ENCODE measurements around the gene AQR. TPM values are rescaled to one million over a fixed set of nuclear protein-coding genes. Genes with fewer than 3 reads are reported as not detected.

Gene AQR
- total and polyA plus RNA-seq, 10 of the 15 experiments (the other 5 are each of a cell fraction or from before 2014, with no cell fraction given) = 18.2 to 53.5 (median 32.6) TPM

GRCh38 chr15:34876640-34877039 is 92.9 kb downstream of the AQR start (continued):
- TF ChIP-seq GABPA (IDR thresholded peaks at IDR 0.05; ENCODE audit: low read depth) (no peak), FOS (IDR thresholded peaks at IDR 0.05; ENCODE audit: borderline replicate concordance, extremely low read depth, insufficient read length) (no peak), SIN3A (IDR thresholded peaks at IDR 0.05; ENCODE audit: low read depth, low read length) (no peak)
- TF ChIP-seq, protein P1, sequence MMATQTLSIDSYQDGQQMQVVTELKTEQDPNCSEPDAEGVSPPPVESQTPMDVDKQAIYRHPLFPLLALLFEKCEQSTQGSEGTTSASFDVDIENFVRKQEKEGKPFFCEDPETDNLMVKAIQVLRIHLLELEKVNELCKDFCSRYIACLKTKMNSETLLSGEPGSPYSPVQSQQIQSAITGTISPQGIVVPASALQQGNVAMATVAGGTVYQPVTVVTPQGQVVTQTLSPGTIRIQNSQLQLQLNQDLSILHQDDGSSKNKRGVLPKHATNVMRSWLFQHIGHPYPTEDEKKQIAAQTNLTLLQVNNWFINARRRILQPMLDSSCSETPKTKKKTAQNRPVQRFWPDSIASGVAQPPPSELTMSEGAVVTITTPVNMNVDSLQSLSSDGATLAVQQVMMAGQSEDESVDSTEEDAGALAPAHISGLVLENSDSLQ (IDR thresholded peaks at IDR 0.05) = no peak

DNA sequence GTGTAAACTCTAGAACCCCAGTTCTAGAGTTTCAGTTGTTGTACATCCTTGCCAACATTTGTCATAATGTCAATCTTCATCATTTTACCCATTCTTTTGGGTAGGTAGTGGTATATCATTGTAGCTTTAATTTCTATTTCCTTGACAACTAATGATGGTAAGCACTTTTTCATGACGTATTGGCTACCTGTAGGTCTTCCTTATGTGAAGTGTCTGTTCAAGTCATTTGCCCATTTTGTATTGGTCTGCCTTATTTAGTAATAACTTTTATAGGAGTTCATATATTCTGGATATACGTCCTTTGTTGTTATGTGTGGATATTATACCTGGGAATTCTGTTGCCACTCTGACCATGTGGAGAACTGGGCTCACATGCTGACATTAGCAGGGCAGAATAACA is 100.4 kb downstream of the AQR start:
- BruUV-seq (replicated peaks) = no TSS peak
- Histone ChIP-seq H2AFZ (ENCODE audit: control insufficient read depth, low read depth, low read length) (no peak overlapping the region), H3K4me2 (ENCODE audit: control insufficient read depth, insufficient read depth) (no peak overlapping the region), H3K9ac (ENCODE audit: control insufficient read depth, insufficient read depth, low read length) (no peak overlapping the region), H3K79me2 (ENCODE audit: control insufficient read depth, insufficient read depth, low read length) (no peaks in the 10 kb centered on the region), H3K4me3 (no peak overlapping the region), H3K27me3 (replicated peaks in 1 of 2; ENCODE audit: control insufficient read depth in 2 of 2, insufficient read depth in 2 of 2, low read length in 1 of 2) (no peaks in the 10 kb centered on the region), H3K9me3 (replicated peaks; ENCODE audit: control insufficient read depth, insufficient read depth, low read length) (no peaks in the 10 kb centered on the region), H3K4me1 (ENCODE audit: control insufficient read depth, insufficient read depth, low read length) (no peaks in the 10 kb centered on the region), H3K27ac (ENCODE audit: control insufficient read depth, insufficient read depth) (no peak overlapping the region), H3K36me3 (ENCODE audit: control insufficient read depth in 2 of 2, insufficient read depth in 2 of 2, low read length in 1 of 2) (peaks cover 0 to 26% of the 10 kb centered on the region in 2 experiments; a peak in 2 of 4 replicates), H4K20me1 (ENCODE audit: control insufficient read depth, insufficient read depth) (no peaks in the 10 kb centered on the region)
- intact Hi-C loops (cut with micrococcal nuclease; ENCODE audit: unreplicated experiment) = no loop called here
- no peak for ATAC-seq
- CTCF ChIA-PET = no interaction called here
- peak; percentile 56 for FAIRE-seq
- SMC1A ChIA-PET (ENCODE audit: uncharacterized antibody, unreplicated experiment) = interaction anchor here (1.2 kb wide), 1 partner anchor 125 kb away, joined by 4 read pairs; no protein-coding TSS in a partner anchor
- POLR2A ChIA-PET = no interaction called here
- TF ChIP-seq SREBF1 (IDR thresholded peaks at IDR 0.05; ENCODE audit: low read length) (no peak), E4F1 (IDR thresholded peaks at IDR 0.05; ENCODE audit: borderline replicate concordance, partially characterized antibody) (no peak), USF1 (IDR thresholded peaks at IDR 0.05; ENCODE audit: borderline replicate concordance, extremely low read length, insufficient read depth, low read depth, low read length) (no peak), ZBED1 (IDR thresholded peaks at IDR 0.05; ENCODE audit: borderline replicate concordance) (no peak), MTA3 (IDR thresholded peaks at IDR 0.05; ENCODE audit: borderline replicate concordance, low read length) (no peak), TARDBP (IDR thresholded peaks at IDR 0.05; ENCODE audit: borderline replicate concordance) (no peak), NR2C1 (IDR thresholded peaks at IDR 0.05) (no peak), JUND (IDR thresholded peaks at IDR 0.05; ENCODE audit: low read depth, low read length) (no peak), NFIC (IDR thresholded peaks at IDR 0.05; ENCODE audit: low read depth, low read length) (no peak), HCFC1 (IDR thresholded peaks at IDR 0.05; ENCODE audit: low read length) (no peak), ZNF207 (IDR thresholded peaks at IDR 0.05; ENCODE audit: borderline replicate concordance) (no peak)
- TF ChIP-seq, protein P2, sequence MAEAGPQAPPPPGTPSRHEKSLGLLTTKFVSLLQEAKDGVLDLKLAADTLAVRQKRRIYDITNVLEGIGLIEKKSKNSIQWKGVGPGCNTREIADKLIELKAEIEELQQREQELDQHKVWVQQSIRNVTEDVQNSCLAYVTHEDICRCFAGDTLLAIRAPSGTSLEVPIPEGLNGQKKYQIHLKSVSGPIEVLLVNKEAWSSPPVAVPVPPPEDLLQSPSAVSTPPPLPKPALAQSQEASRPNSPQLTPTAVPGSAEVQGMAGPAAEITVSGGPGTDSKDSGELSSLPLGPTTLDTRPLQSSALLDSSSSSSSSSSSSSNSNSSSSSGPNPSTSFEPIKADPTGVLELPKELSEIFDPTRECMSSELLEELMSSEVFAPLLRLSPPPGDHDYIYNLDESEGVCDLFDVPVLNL (IDR thresholded peaks at IDR 0.05; ENCODE audit: low read depth, low read length) = no peak
- TF ChIP-seq, protein P3, sequence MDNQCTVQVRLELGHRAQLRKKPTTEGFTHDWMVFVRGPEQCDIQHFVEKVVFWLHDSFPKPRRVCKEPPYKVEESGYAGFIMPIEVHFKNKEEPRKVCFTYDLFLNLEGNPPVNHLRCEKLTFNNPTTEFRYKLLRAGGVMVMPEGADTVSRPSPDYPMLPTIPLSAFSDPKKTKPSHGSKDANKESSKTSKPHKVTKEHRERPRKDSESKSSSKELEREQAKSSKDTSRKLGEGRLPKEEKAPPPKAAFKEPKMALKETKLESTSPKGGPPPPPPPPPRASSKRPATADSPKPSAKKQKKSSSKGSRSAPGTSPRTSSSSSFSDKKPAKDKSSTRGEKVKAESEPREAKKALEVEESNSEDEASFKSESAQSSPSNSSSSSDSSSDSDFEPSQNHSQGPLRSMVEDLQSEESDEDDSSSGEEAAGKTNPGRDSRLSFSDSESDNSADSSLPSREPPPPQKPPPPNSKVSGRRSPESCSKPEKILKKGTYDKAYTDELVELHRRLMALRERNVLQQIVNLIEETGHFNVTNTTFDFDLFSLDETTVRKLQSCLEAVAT (IDR thresholded peaks at IDR 0.05) = no peak
- in situ Hi-C loops (cut with MboI) = no loop called here
- RAD21 ChIA-PET (ENCODE audit: unreplicated experiment) = no interaction called here
- no peak for DNase-seq (ENCODE audit: low read depth, low spot score)
- WGBS (ENCODE audit: insufficient coverage, insufficient replicate concordance, low lambda C conversion rate, missing lambda C conversion rate) = 67% methylated on average over 2 of the region's 2 CpGs

Data from GM12878 (cell line).